Hematopoietic multipotent progenitor cell treated with erythropoietin and hydrocortisone succinate and interleukin-3 and kit ligand, for 8 days (in vitro differentiated cells): ENCODE data around the gene DARS2.

Experiments
- DNase-seq: peaks from one replicate; pipeline ENCODE4 v3.0.0-alpha.2; 2015

The DARS2 gene

GRCh38 chr1:173888749-173889148, 64.3 kb downstream of the DARS2 start:
- no peak for DNase-seq

GRCh38 chr1:173889885-173890284, 65.4 kb downstream of the DARS2 start:
- DNase-seq: no peak

GRCh38 chr1:173893611-173894010, 69.1 kb downstream of the DARS2 start:
- no peak for DNase-seq

- DNase-seq: no peak
Observed at GRCh38 chr1:173894189-173894588, 69.7 kb downstream of the DARS2 start.

- DNase-seq: no peak
Observed at GRCh38 chr1:173900427-173900826, 76.0 kb downstream of the DARS2 start.

- DNase-seq: no peak
Observed at GRCh38 chr1:173900992-173901391, 76.5 kb downstream of the DARS2 start.

- DNase-seq: no peak
Observed at GRCh38 chr1:173903827-173904531, 79.5 kb downstream of the DARS2 start.
